EH (cell line): ENCODE data around the gene TTC16.

Experiments used
- DNase-seq: peaks from one replicate; pipeline ENCODE4 v3.0.0-alpha.2; 2015; ENCODE audit warnings: low read depth

The TTC16 gene, protein sequence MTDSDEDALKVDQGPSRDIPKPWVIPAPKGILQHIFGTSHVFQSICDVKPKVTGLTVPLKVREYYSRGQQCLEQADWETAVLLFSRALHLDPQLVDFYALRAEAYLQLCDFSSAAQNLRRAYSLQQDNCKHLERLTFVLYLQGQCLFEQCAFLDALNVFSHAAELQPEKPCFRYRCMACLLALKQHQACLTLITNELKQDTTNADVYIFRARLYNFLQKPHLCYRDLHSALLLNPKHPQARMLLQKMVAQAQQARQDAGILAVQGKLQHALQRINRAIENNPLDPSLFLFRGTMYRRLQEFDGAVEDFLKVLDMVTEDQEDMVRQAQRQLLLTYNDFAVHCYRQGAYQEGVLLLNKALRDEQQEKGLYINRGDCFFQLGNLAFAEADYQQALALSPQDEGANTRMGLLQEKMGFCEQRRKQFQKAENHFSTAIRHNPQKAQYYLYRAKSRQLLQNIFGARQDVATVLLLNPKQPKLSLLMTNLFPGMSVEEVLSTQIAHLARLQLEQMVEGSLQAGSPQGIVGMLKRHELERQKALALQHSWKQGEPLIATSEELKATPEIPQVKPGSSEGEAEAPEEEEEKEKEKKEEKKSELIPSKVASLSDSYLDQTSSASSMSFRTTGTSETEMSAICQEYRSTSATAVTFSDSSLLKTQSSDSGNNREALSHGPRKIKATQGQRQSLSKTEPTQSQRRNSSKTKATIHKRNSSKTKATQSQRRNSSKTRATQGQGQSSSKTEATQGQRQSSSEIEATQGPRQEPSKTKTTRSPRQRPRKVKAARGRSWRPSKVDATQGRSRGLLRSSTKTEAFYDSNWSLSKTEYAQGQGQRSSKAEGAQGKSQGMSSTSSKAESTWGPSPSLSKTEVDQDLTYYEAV

DNA sequence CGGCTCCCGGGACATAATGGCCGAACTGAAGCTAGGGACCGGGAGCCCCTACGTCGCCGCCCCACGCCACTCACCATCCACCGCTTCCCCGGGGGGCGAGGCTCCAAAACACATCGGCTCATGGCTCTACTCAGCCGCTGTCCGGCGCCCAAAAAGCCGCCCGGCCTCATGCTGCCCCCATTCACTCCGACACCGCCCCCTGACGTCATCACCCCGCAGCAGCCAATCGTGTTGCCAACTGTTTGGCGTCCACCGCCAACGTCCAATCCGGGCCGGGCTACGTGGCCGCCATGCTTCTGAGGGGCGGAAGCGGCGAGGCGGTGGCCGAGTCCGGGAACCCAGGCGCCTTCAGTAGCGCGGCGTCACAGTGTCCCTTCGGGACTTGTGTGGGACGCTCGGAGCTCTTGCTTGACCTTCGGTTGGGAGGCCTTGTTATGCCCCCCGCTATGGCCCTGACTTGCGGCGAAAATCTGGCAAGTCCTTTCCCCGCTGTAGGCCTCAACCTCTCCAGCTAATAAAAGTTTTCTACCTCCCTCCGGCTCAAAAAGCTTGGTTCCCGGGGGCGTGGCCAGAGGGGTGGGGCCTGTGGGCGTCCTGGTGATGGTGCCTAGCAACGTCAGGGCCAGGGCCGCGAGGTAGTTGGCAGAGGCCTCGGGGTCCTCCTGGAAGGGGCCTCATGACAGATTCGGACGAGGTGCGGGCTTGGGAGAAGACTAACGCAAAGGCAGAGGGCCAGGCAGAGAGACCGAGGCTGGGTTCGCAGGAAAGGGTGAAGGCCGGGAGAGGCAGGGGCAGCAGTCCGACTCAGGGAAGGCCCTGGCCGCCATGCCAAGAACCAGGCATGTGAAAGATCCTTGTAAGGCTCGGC lies at the start of gene TTC16, which contains the start of gene PTRH1:
Gene TTC16 (plus strand): TSS at position 610 of the 868 bp plus-strand sequence. CDS start 67 bp downstream, at position 677.
Gene PTRH1 (minus strand): TSS at position 194 of the 868 bp plus-strand sequence. CDS start 24 bp downstream, at position 170.
- peak; percentile 96 for DNase-seq

DNA sequence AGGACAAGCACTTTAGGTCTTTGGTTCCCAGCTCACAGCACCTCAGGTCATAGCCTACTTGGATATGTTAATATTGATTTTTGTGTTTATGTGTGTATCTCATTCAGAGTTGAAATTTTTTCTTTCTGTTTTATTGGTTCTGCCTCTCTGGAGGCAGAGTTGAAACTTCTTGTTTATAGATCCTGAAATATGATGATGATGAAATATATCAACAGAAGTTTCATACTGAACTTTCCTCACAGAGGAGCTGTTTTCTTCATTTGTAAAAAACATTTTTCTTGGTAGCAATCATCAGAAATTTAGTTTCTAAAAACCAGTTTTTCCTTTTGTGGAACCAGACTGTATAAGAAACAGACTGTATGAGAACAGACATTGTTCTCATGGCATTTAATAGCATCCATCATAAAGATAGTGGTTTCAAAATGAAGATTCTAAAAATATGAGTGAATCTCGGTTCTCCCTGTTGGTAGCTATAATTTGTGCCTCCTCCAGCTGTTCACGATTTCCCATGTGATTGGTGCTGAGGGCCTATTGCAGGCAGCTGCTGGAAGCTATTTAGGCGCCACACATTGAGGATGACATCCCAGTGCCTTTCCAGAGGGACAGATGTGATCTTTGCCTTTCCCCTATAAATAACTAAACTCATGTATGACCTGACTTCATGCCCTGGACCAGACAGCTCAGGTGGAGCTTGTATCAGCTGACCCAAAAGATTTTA lies 48.6 kb upstream of the TTC16 start:
- DNase-seq: no peak

DNA sequence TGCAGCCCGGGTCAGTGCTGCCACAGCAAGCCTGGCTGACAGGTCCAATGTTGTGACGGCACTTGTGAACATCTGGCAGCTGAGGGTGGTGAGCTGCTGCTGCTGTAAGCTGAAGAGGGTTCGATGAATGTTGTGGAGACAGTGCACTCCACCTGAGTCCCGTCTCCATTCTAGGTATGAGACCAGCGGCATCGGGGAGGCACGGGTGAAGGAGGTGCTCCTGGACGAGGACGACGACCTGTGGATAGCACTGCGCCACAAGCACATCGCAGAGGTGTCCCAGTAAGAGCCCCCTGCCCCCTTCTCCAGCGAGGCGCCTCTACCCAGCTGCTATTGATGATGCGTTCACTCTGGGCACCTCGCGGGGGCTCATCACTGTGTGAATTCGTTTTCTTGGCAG lies 48.0 kb upstream of the TTC16 start:
- no peak for DNase-seq

DNA sequence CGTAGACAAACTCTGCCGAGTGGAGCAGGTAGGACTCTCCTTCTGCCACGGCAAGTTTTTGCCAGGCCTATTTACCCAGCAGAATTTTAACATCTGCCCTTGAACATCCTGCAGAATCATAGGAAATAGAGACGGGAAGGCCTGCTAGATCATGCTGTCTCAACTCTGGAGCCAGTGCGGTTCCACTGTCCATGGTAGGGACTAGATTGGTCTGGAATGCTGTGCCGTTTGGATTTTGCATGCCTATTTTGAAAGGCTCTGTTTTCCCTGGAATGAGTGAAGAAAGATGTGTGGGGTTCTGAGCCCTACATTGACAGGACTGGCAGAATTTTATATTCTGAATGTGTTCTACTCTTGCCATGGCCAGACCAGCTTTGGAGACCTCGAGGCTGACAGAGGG lies 42.6 kb upstream of the TTC16 start:
- no peak for DNase-seq

DNA sequence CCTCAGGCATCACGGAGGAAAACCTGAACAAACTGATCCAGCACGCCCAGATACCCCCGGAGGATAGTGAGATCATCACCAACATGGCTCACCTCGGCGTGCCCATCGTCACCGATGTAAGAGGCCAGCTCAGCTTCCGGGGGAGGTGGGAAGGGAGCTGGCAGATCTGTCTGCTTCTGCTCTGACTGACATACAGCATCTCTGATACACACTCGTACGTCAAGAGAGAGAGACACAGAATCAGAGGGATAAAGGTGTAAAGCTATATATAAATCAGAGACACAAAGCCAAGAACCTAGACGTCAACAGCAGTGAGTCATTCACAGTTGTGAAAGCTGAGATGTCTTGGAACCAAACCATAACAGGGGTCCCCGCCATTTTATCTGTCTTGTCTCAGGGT lies 39.2 kb upstream of the TTC16 start:
- no peak for DNase-seq

DNA sequence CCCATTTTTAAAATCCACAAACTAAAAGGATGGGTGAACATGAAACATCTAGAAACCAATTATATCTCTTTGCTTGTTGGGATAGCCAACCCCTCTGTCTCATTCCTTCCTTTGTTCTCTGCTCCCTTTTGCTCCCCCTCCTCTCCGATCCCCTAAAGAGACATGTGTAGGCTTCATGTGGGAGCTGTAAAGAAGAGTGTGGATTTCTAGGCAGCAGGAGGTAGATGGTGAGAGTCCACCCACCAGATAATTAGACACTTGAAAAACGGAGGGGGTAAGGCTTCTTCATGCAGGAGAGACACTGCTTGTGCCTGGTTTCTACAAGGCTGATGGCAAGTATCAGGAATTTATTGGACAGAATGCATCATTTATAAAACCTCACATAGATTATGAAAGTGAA lies 36.4 kb upstream of the TTC16 start:
- no peak for DNase-seq

DNA sequence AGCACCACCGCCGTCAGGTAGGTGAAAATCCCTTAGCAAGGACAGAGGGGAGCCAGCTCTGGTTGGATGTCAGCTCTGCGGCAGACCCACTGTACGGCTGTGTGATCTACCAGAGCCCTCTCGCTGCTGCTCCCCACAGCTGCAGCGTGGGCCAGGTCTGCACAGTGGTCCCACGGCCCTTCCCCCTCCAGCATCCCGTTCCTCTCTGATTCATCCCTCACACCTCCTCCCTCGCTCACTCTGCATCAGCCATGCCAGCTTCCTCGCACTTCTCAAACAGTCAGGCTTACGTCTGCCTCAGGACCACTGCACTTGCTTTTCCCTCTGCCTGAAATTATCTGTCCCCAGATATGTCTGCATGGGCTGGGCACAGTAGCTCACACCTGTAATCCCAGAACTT lies 35.7 kb upstream of the TTC16 start:
- no peak for DNase-seq

DNA sequence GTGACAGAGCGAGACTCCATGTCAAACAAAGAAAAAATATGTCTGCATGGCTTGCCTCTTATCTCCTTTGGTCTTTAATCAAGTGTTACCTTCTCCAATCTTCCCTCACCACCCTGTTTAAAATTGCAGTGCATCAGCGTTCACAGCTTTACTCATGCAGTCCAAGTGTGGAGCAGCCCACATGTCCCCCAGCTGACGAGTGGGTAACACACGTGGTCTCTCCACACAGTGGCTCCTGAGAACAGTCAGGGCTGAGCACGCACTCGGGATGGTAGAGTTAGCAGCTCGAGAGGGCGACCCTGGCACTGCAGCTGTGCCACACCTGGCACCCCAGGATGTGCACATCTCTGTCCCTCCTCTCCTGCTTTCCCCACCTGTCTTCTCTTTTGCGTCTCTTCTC lies 35.0 kb upstream of the TTC16 start:
- no peak for DNase-seq

DNA sequence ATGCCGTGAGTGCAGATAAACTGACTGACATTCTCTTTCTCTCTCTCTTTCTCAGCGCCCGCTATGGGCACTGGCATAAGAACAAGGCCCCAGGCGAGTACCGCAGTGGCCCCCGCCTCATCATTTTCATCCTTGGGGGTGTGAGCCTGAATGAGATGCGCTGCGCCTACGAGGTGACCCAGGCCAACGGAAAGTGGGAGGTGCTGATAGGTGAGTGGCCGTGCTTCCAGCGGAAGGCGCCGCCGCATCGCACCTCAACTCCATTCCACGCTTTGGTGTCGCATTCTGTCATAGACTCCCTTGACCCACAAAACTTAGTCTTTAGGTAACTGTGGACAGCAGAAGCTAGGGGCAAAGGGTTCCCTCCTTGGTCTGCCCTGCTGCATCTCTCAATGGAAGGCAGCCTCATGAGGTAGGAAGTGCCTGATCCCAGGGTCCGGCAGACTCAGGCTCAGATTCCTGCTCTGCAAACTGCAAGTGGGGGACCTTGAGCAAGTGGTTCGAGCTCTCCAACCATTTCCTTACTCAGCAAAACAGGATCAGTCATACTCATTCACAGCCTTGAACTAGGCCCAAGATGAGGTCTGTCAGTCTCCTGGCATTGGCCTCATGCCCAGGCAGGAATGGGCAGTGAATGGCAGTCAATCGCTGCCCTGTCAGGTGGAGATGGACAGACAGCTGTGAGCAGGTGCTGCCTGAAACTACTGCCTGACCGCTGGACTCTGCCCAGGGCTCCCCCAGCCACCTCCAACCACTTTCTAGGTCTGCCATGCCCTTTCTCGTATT lies 33.3 kb upstream of the TTC16 start:
- no peak for DNase-seq

DNA sequence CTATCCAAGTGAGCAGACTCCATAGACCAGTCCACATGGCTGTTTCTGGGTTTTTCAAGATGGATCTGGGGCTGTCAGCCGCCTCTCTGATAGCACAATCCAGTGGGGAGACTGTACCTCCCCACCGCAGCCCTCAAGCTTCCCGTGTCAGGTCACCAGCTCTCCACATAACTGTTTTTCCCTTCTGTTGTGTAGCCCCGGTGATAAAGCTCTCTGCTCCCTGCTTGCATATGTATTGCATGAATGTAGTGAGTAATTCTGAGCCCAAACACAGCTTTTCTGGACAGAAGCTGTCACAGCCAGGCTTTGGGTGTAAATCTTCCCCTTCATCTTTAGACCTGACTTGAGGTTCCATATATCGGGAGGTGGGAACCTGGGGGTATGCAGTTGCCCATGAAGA lies 32.2 kb upstream of the TTC16 start:
- DNase-seq: peak; percentile 87

DNA sequence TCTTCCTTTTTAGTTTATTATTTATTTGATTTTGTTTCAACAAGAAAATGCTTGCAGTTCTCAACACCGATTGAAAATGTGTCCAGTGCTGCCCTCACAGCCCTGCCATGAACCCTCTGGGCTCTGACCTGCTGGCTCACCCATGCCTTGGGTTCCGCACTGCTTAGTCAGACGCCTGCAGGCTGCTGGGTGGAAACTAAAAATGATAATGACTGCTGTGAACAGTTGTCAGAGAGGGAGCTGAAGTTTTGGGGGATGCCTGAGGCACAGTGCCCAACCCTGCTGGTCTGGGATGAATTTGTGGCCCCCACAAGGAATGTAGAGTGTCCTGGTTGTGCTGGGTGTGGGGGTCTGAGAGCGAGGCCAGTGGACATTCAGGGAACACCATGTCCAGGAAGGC lies 31.3 kb upstream of the TTC16 start:
- DNase-seq: peak; percentile 92

DNA sequence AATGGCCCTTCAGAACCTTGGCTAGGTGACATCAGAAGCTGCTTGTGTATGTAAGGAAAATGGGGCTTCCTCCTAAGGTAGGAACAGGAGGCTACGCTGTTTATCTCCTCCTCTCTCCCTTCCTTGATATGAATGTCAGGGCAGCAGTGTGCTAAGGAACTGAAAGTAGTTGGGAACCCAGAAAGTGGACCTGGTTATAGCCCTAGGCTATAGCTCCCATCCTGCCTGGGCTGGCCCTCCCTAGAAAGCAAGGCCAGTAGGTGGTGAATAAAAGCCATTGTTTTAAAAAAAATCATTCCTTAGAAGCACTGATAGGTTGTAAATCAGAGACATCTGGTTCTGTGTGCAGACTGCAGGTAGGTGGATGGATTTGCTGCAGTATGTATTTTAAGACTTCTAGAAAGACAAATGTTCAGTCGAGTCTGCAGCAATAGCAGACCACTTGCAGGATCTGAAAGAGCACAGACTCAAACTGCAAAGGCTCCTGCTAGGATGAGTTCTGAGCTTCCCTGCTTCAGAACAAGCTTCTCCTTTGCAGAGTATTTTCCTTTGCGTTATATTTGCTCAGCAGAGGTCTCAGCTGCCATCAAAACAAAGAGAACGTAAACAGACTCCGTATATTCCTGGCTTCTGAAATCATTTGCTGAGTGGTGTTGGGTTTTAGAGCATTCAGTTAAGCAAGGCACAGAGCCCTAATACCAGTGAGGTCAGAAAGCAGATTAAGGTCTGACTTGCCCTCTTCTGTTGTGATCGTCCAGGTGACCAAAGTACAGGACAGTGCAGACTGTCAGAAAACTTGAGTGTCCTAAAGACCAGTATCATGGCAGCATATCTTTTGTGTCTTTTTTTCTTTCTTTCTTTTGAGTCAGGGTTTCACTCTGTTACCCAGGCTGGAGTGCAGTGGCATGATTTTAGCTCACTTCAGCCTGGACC lies 29.2 kb upstream of the TTC16 start:
- DNase-seq: no peak

DNA sequence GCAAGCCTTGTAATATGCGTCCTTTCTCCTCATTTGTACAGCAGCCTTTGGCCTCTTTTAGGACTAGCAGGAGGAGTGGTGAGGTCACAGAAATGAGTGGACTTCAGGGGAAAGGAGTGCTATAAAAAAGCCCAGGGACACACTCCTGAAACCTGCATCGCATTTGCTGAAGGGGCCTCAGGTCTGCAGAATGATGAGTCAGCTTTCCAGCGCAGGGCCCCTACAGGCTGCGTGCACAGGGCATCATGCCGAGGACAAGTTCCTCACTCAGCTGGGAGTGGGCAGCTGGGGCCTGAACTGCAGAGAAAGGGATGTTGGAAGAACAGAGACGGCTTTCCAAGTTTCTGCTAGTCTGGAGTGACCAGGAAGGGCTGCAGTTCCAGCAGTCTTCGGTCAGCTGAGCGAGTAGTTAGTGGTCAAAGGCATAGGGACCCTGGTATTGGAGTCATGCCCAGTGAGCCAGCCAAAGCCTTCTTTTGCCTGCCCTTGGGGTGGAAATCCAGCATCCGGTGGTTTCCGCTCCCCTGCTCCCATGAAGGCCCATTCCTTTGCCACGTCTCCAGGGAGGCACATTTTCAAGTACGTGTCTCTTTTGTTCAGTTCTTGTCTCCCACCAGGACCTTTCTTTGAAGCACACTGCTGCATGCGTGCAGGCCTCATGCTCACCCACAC lies 26.4 kb upstream of the TTC16 start:
- DNase-seq: no peak

DNA sequence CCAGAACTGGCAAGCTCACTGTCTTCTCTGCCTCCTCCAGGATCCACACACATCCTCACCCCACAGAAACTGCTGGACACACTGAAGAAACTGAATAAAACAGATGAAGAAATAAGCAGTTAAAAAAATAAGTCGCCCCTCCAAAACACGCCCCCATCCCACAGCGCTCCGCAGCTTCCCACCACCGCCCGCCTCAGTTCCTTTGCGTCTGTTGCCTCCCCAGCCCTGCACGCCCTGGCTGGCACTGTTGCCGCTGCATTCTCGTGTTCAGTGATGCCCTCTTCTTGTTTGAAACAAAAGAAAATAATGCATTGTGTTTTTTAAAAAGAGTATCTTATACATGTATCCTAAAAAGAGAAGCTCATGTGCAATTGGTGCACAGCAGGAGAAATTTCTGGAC lies 25.1 kb upstream of the TTC16 start:
- DNase-seq: no peak

DNA sequence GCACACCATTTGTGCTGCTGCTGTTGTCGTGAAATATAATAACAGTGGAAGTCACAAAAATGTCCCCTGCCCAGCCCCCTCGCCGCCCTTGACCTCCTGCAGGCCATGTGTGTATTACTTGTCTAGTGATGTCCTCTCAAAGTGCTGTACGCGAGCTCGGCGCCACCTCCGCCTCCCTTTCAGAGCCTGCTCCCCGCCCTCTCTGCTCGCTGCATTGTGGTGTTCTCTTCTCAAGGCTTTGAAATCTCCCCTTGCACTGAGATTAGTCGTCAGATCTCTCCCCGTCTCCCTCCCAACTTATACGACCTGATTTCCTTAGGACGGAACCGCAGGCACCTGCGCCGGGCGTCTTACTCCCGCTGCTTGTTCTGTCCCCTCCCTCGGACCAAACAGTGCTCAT lies 23.8 kb upstream of the TTC16 start:
- DNase-seq: no peak

DNA sequence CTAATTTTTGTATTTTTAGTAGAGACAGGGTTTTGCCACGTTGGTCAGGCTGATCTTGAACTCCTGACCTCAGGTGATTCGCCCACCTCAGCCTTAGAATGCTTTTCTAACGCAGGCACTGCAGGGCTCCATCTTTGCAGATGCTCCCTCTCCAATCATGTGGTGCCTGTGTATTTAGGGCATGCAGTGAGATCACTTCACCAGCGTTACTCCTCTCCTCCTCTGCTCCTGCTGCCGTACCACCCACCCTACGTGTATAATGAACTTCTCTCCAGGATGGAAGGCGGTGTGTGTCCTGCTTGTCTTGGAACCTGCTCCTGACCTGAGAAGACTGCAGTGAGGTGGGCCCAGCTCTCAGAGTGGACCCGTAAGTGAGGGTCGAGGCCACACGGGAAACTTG lies 22.7 kb upstream of the TTC16 start:
- DNase-seq: no peak

DNA sequence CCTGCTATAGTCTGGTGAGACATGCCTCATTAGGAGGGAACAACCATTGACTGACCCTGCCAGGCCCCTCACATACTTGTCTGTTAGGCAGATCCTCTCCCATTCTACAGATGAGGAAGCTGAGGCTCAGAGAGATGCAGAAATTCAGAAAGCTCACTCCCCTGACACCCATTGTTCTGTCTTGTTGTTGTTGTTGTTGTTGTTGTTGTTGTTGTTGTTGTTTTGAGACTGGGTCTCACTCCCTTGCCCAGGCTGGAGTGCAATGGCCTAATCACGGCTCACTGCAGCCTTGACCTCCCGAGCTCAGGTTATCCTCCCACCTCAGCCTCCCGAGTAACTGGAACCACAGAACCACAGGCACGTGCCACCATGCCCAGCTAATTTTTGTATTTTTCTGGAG lies 22.2 kb upstream of the TTC16 start:
- no peak for DNase-seq

DNA sequence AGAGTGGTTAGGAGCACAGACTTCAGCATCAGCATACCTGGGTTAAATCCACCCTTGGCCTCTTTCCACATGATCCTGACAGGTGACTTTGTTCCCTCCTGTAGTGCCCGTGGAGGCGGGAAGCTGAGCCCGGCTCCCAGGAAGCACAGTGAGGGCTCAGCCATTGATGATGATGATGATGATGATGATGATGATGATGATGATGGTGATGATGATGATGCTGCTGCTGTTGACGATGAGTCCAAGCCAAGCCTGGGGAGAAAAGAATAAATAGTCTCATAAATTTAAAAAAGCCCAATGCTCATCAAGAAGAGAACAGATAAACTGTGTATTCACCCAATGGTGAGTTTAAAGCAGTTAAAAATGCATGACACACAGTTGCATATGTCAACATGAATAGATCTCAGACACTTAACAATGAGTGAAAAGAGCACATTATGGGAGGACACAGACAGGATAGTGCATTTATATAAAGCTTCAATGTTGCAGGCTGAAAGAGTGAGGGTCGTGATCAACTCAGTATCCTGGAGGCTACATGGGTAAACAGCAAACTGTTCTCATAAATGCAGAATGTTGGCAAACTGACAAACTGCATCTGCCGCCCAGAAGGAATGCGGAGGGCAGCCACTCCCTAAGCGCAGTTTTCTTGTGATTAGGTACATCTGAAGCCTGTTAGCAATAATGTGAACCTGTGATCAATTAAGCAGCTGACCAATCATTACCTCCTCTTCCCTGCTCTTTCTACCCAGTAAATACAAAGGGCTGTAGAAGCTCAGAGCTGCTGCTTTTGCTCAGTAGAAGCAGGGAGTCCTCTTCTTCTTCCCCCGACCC lies 20.8 kb upstream of the TTC16 start:
- peak; percentile 60 for DNase-seq
